PC-9 (cell line): Measurements from ENCODE around the gene NAXD. TPM values are rescaled to one million over a fixed set of nuclear protein-coding genes. Genes with fewer than 3 reads are reported as not detected.

Source experiments
- BruUV-seq: library from RNA; stranded (reverse); fragments of 400-500 nt; replicated peaks from 2 replicates; lab custom pipeline; 2021; lab: Mats Ljungman, UMichigan
- CTCF ChIA-PET: fragments of 300-600 bp; sonication (Branson Sonifier 250); formaldehyde crosslinking; loops from one replicate; lab custom pipeline; 2022; ENCODE audit warnings: antibody characterized with exemption; lab: Charles Lee
- POLR2A ChIA-PET: fragments of 300-600 bp; sonication (Branson Sonifier 250); formaldehyde crosslinking; loops from one replicate; lab custom pipeline; 2022; ENCODE audit warnings: antibody characterized with exemption; ENCODE audit not compliant: unreplicated experiment; lab: Charles Lee
- DNase-seq, 2 experiments: peaks; one replicate each; pipeline versions ENCODE4 v3.0.0 to v3.0.0-alpha.2; 2015 to 2022; ENCODE audit warnings: mixed read lengths in 1 of 2
- H2AFZ ChIP-seq: fragments of 200-600 bp; sonication (generic); 2 replicates; pipeline ENCODE4 v1.8.1; 2017; ENCODE audit warnings: antibody characterized with exemption
- H3F3A ChIP-seq: fragments of 200-600 bp; sonication (generic); 2 replicates; pipeline ENCODE4 v1.8.1; 2017; ENCODE audit warnings: antibody characterized with exemption, mild to moderate bottlenecking, low read depth; ENCODE audit not compliant: insufficient read depth
- H3K27ac ChIP-seq: fragments of 200-600 bp; sonication (generic); 2 replicates; pipeline ENCODE4 v1.6.1; 2016; ENCODE audit warnings: mixed run types
- H3K27me3 ChIP-seq: fragments of 200-600 bp; sonication (generic); 2 replicates; pipeline ENCODE4 v1.6.1; 2016; ENCODE audit warnings: low read depth, mixed run types; ENCODE audit not compliant: insufficient read depth
- H3K36me3 ChIP-seq: fragments of 200-600 bp; sonication (generic); 2 replicates; pipeline ENCODE4 v1.6.1; 2016; ENCODE audit warnings: low read depth, mixed run types
- H3K4me1 ChIP-seq: fragments of 200-600 bp; sonication (generic); replicated peaks from 2 replicates; pipeline ENCODE4 v1.6.1; 2016; ENCODE audit warnings: mixed run types; ENCODE audit not compliant: insufficient read depth
- H3K4me2 ChIP-seq: fragments of 200-600 bp; sonication (generic); 2 replicates; pipeline ENCODE4 v1.6.1; 2017; ENCODE audit warnings: mixed run types
- H3K4me3 ChIP-seq: fragments of 200-600 bp; sonication (generic); 2 replicates; pipeline ENCODE4 v1.6.1; 2016; ENCODE audit warnings: mixed run types
- H3K79me2 ChIP-seq: fragments of 200-600 bp; sonication (generic); 2 replicates; pipeline ENCODE4 v1.6.1; 2017; ENCODE audit warnings: low read depth, mixed run types
- H3K9me2 ChIP-seq: fragments of 200-600 bp; sonication (generic); 2 replicates; pipeline ENCODE4 v1.8.1; 2017; ENCODE audit warnings: mild to moderate bottlenecking; ENCODE audit not compliant: insufficient read depth
- H3K9me3 ChIP-seq: fragments of 200-600 bp; sonication (generic); 2 replicates; pipeline ENCODE4 v1.8.1; 2016; ENCODE audit warnings: low read depth; ENCODE audit not compliant: insufficient read depth
- H4K20me1 ChIP-seq: fragments of 200-600 bp; sonication (generic); 2 replicates; pipeline ENCODE4 v1.8.1; 2017; ENCODE audit not compliant: insufficient read depth
- EZH2 ChIP-seq: fragments of 200-600 bp; sonication (generic); IDR thresholded peaks from 2 replicates; pipeline ENCODE4 v1.8.0; 2017; ENCODE audit warnings: antibody characterized with exemption, low read depth
- intact Hi-C: fragments of 100-400 bp; cut with micrococcal nuclease; formaldehyde crosslinking; loops from one replicate; pipeline ENCODE4 v1.10.0; 2022; ENCODE audit not compliant: unreplicated experiment
- total RNA-seq: library from RNA; stranded (reverse); gene quantifications from 2 replicates; pipeline ENCODE4 v1.2.3, GENCODE V29; 2021
- TF ChIP-seq, protein P1 (sequence below): fragments of 200-600 bp; sonication (generic); conservative IDR thresholded peaks from 2 replicates; pipeline ENCODE4 v1.6.1; 2017; ENCODE audit warnings: mixed run types, antibody characterized with exemption, mild to moderate bottlenecking, moderate library complexity

Gene NAXD
- total RNA-seq, 1 experiment from 2014 or later = 30.2 TPM

DNA sequence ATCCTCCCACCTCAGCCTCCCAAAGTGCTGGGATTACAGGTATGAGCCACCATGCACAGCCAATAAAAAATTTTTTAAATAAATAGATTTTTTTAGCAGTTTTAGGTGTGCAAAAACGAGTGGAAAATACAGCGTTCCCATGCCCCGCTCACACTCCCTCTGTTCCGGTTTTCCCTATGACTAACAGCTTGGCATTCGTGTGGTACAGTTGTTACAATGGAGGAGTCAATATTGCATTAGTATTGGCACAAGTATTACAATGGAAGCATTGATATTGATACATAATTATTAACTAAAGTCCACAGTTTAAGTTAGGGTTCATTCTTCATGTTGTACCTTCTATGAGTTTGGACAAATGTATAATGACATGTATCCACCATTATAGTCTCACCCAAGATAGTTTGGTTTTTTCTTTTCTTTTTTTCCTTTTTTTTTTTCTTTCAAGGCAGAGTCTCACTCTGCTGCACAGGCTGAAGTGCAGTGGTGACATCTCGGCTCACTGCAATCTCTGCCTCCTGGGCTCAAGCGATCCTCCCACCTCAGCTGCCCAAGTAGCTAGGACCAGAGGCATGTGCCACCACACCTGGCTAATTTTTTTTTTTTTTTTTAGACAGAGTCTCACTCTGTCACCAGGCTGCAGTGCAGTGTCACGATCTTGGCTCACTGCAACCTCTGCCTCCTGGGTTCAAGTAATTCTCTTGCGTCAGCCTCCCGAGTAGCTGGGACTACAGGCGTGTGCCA is 38.4 kb upstream of the NAXD start:
- no peak overlapping the region for H3K27ac ChIP-seq
- no TSS peak for BruUV-seq
- no peak overlapping the region for H3K4me2 ChIP-seq
- DNase-seq = no peak
- ChIA-PET CTCF (no interaction called here), POLR2A (interaction anchor here (0.7 kb wide), 1 partner anchor 285 kb away, joined by 9 read pairs; no protein-coding TSS in a partner anchor)
- no peaks in the 10 kb centered on the region for H3K9me3 ChIP-seq
- intact Hi-C loops = loop anchor here (5.0 kb wide), 1 partner anchor 120 kb away; no protein-coding TSS in a partner anchor
- peaks cover 8% of the 10 kb centered on the region; the same call in 1 of the 2 replicates for H3F3A ChIP-seq
- H3K27me3 ChIP-seq = no peaks in the 10 kb centered on the region
- TF ChIP-seq, protein P1, sequence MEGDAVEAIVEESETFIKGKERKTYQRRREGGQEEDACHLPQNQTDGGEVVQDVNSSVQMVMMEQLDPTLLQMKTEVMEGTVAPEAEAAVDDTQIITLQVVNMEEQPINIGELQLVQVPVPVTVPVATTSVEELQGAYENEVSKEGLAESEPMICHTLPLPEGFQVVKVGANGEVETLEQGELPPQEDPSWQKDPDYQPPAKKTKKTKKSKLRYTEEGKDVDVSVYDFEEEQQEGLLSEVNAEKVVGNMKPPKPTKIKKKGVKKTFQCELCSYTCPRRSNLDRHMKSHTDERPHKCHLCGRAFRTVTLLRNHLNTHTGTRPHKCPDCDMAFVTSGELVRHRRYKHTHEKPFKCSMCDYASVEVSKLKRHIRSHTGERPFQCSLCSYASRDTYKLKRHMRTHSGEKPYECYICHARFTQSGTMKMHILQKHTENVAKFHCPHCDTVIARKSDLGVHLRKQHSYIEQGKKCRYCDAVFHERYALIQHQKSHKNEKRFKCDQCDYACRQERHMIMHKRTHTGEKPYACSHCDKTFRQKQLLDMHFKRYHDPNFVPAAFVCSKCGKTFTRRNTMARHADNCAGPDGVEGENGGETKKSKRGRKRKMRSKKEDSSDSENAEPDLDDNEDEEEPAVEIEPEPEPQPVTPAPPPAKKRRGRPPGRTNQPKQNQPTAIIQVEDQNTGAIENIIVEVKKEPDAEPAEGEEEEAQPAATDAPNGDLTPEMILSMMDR = no peak
- TF ChIP-seq EZH2 = no peak
- peaks cover 11% of the 10 kb centered on the region for H3K4me1 ChIP-seq
- H3K36me3 ChIP-seq = no peaks in the 10 kb centered on the region
- no peaks in the 10 kb centered on the region for H3K79me2 ChIP-seq
- H3K4me3 ChIP-seq = no peak overlapping the region
- no peaks in the 10 kb centered on the region for H4K20me1 ChIP-seq
- H2AFZ ChIP-seq = no peak overlapping the region
- no peaks in the 10 kb centered on the region for H3K9me2 ChIP-seq

DNA sequence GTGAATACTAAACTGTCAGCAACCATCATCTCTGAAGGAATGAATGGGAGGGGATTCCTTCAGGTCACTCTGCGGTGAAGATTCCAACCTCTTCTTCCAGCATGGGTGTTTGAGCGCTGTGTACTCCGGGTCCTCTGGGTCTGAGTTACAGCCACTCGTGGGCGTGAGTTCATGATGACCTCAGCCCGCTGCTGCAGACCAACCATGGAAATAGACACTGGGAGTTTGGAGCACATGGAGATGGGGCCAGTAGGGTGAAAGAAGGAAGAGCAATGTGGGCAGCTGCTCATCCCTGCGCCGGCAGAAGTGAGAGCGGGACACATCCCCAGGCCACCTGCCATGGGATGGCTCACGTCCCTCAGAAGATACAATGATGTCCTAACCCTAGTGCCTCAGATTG is 37.0 kb upstream of the NAXD start:
- H3K27ac ChIP-seq = no peak overlapping the region
- H3K27me3 ChIP-seq = no peaks in the 10 kb centered on the region
- H3K79me2 ChIP-seq = no peaks in the 10 kb centered on the region
- no peak overlapping the region for H3K4me3 ChIP-seq
- no TSS peak for BruUV-seq
- H3K4me2 ChIP-seq = no peak overlapping the region
- intact Hi-C loops = loop anchor here (5.0 kb wide), 1 partner anchor 121 kb away; no protein-coding TSS in a partner anchor
- ChIA-PET CTCF (no interaction called here), POLR2A (no interaction called here)
- H3K9me2 ChIP-seq = no peaks in the 10 kb centered on the region
- H2AFZ ChIP-seq = no peak overlapping the region
- no peaks in the 10 kb centered on the region for H3K36me3 ChIP-seq
- no peak for DNase-seq
- H3K4me1 ChIP-seq = peaks cover 11% of the 10 kb centered on the region
- TF ChIP-seq EZH2 = no peak
- TF ChIP-seq, protein P1 = no peak
- H3K9me3 ChIP-seq = no peaks in the 10 kb centered on the region
- H3F3A ChIP-seq = peaks cover 8% of the 10 kb centered on the region; the same call in 1 of the 2 replicates
- no peaks in the 10 kb centered on the region for H4K20me1 ChIP-seq

- TF ChIP-seq EZH2 = no peak
- TF ChIP-seq, protein P1 = no peak
- no peak for DNase-seq
- Histone ChIP-seq H3F3A (no peaks in the 10 kb centered on the region), H3K4me1 (peaks cover 6% of the 10 kb centered on the region; the same call in 1 of the 2 replicates), H3K27ac (no peak overlapping the region), H3K9me2 (no peaks in the 10 kb centered on the region), H3K4me3 (no peak overlapping the region), H3K4me2 (no peak overlapping the region), H3K9me3 (no peaks in the 10 kb centered on the region), H3K36me3 (no peaks in the 10 kb centered on the region), H4K20me1 (no peaks in the 10 kb centered on the region), H2AFZ (peak overlapping the region; percentile 72), H3K79me2 (no peaks in the 10 kb centered on the region), H3K27me3 (no peaks in the 10 kb centered on the region)
- ChIA-PET CTCF (no interaction called here), POLR2A (interaction anchor here (0.6 kb wide), 1 partner anchor 125 kb away, joined by 8 read pairs; no protein-coding TSS in a partner anchor)
- no TSS peak for BruUV-seq
- intact Hi-C loops = no loop called here
These were observed 34.5 kb upstream of the NAXD start for GRCh38 chr13:110580800-110581199.
